KMS-11 (cell line): Measurements from ENCODE around the gene ITGA2.

Source experiments
- H2AFZ ChIP-seq: fragments of 200-600 bp; sonication (generic); 2 replicates; pipeline ENCODE4 v1.6.1; 2016; ENCODE audit warnings: antibody characterized with exemption, mixed run types, low read depth
- H3K27ac ChIP-seq: fragments of 200-600 bp; sonication (generic); 2 replicates; pipeline ENCODE4 v1.6.1; 2016; ENCODE audit warnings: mild to moderate bottlenecking, mixed run types
- H3K27me3 ChIP-seq: fragments of 200-600 bp; sonication (generic); 2 replicates; pipeline ENCODE4 v1.6.1; 2017; ENCODE audit warnings: mild to moderate bottlenecking, low read depth, mixed run types, moderate library complexity; ENCODE audit not compliant: insufficient read depth
- H3K36me3 ChIP-seq: fragments of 200-600 bp; sonication (generic); 2 replicates; pipeline ENCODE4 v1.6.1; 2017; ENCODE audit warnings: mild to moderate bottlenecking, mixed run types; ENCODE audit not compliant: insufficient read depth
- H3K4me1 ChIP-seq: fragments of 200-600 bp; sonication (generic); 2 replicates; pipeline ENCODE4 v1.6.1; 2016; ENCODE audit warnings: mild to moderate bottlenecking, low read depth, mixed run types; ENCODE audit not compliant: poor library complexity, severe bottlenecking
- H3K4me2 ChIP-seq: fragments of 200-600 bp; sonication (generic); 2 replicates; pipeline ENCODE4 v1.7.0; 2016; ENCODE audit warnings: mild to moderate bottlenecking, mixed run types
- H3K4me3 ChIP-seq: fragments of 200-600 bp; sonication (generic); IDR thresholded peaks from 2 replicates; pipeline ENCODE4 v1.6.1; 2017; ENCODE audit warnings: low read depth, low read length, mixed read lengths; ENCODE audit not compliant: insufficient read depth
- H3K79me2 ChIP-seq: fragments of 200-600 bp; sonication (generic); 2 replicates; pipeline ENCODE4 v1.6.1; 2016; ENCODE audit warnings: low read depth, mixed run types; ENCODE audit not compliant: insufficient read depth
- H3K9ac ChIP-seq: fragments of 200-600 bp; sonication (generic); 2 replicates; pipeline ENCODE4 v1.6.1; 2016; ENCODE audit warnings: mild to moderate bottlenecking, mixed run types
- H4K20me1 ChIP-seq: fragments of 200-600 bp; sonication (generic); 2 replicates; pipeline ENCODE4 v1.6.1; 2016; ENCODE audit warnings: mild to moderate bottlenecking, mixed run types; ENCODE audit not compliant: insufficient read depth
- CTCF ChIP-seq: fragments of 200-600 bp; sonication (generic); conservative IDR thresholded peaks from 2 replicates; pipeline ENCODE4 v1.6.1; 2017; ENCODE audit warnings: low read depth, mild to moderate bottlenecking, antibody characterized with exemption, low read length, moderate library complexity, mixed read lengths

The ITGA2 gene

GRCh38 chr5:53092242-53092641, 103.1 kb downstream of the ITGA2 start:
- Histone ChIP-seq H3K9ac (no peak overlapping the region), H4K20me1 (no peaks in the 10 kb centered on the region), H2AFZ (no peak overlapping the region), H3K36me3 (no peaks in the 10 kb centered on the region), H3K27me3 (no peaks in the 10 kb centered on the region; the same call in 1 of the 2 replicates), H3K79me2 (no peaks in the 10 kb centered on the region), H3K4me1 (peaks cover 19% of the 10 kb centered on the region), H3K4me3 (no peak overlapping the region), H3K4me2 (no peak overlapping the region), H3K27ac (no peak overlapping the region)
- TF ChIP-seq CTCF = no peak

- no peak overlapping the region for H3K9ac ChIP-seq
- H3K4me3 ChIP-seq = no peak overlapping the region
- no peaks in the 10 kb centered on the region for H3K27me3 ChIP-seq
- H3K27ac ChIP-seq = no peak overlapping the region
- peaks cover 3% of the 10 kb centered on the region for H3K4me1 ChIP-seq
- no peaks in the 10 kb centered on the region for H3K79me2 ChIP-seq
- no peak overlapping the region for H3K4me2 ChIP-seq
- no peak for TF ChIP-seq CTCF
- no peaks in the 10 kb centered on the region for H4K20me1 ChIP-seq
- no peak overlapping the region for H2AFZ ChIP-seq
- no peaks in the 10 kb centered on the region for H3K36me3 ChIP-seq
Measured at GRCh38 chr5:53095217-53095616, 106.1 kb downstream of the ITGA2 start.

- Histone ChIP-seq H3K27me3 (no peaks in the 10 kb centered on the region), H4K20me1 (no peaks in the 10 kb centered on the region), H3K36me3 (no peaks in the 10 kb centered on the region)
Measured at GRCh38 chr5:53095931-53096525, 106.9 kb downstream of the ITGA2 start.

GRCh38 chr5:53099546-53099945, 110.4 kb downstream of the ITGA2 start:
- no peaks in the 10 kb centered on the region for H3K4me1 ChIP-seq
- no peak for TF ChIP-seq CTCF
- H4K20me1 ChIP-seq = no peaks in the 10 kb centered on the region

More at GRCh38 chr5:53095931-53096525, 106.9 kb downstream of the ITGA2 start:
- Histone ChIP-seq H3K4me2 (no peak overlapping the region), H3K79me2 (no peaks in the 10 kb centered on the region), H3K4me3 (no peak overlapping the region), H3K4me1 (no peaks in the 10 kb centered on the region), H3K9ac (no peak overlapping the region), H2AFZ (no peak overlapping the region), H3K27ac (no peak overlapping the region)
- peak; percentile 93 for TF ChIP-seq CTCF

More at GRCh38 chr5:53099546-53099945, 110.4 kb downstream of the ITGA2 start:
- no peaks in the 10 kb centered on the region for H3K27me3 ChIP-seq
- H3K79me2 ChIP-seq = no peaks in the 10 kb centered on the region
- H3K4me3 ChIP-seq = no peak overlapping the region
- no peak overlapping the region for H3K9ac ChIP-seq
- no peak overlapping the region for H2AFZ ChIP-seq
- no peak overlapping the region for H3K27ac ChIP-seq
- no peak overlapping the region for H3K4me2 ChIP-seq
- no peaks in the 10 kb centered on the region for H3K36me3 ChIP-seq
